ENCODE results near the gene GADD45B. TPM values are rescaled to one million over a fixed set of nuclear protein-coding genes. Genes with fewer than 3 reads are reported as not detected.

The GADD45B gene
- total and polyA plus RNA-seq, 10 of the 15 experiments (the other 5 are each of a cell fraction or from before 2014, with no cell fraction given): 2.4 to 180 (median 91.1) TPM

- no peak for TF ChIP-seq SMAD1 (IDR thresholded peaks at IDR 0.05; ENCODE audit: low read depth, partially characterized antibody)
- TF ChIP-seq RBBP5 (conservative IDR thresholded peaks at IDR 0.05): no peak
- peak; percentile 28 for TF ChIP-seq SP1 (IDR thresholded peaks at IDR 0.05; ENCODE audit: low read depth, low read length)
- TF ChIP-seq ATF7 (IDR thresholded peaks at IDR 0.05; ENCODE audit: low read depth): no peak
- TF ChIP-seq WRNIP1 (IDR thresholded peaks at IDR 0.05; ENCODE audit: borderline replicate concordance, low read depth, low read length): no peak
- no peak for TF ChIP-seq SREBF2 (IDR thresholded peaks at IDR 0.05; ENCODE audit: low read length)
- TF ChIP-seq SMC3 (IDR thresholded peaks at IDR 0.05; ENCODE audit: borderline replicate concordance, low read length): no peak
- TF ChIP-seq STAT3 (IDR thresholded peaks at IDR 0.05; ENCODE audit: low read depth, low read length): no peak
- TF ChIP-seq MYB (IDR thresholded peaks at IDR 0.05; ENCODE audit: borderline replicate concordance, low read depth, low read length): no peak
- TF ChIP-seq MEF2A (IDR thresholded peaks at IDR 0.05; ENCODE audit: insufficient read depth, low read depth, low read length): no peak
- TF ChIP-seq ZNF384 (IDR thresholded peaks at IDR 0.05; ENCODE audit: borderline replicate concordance, low read depth, low read length): no peak
- TF ChIP-seq IKZF1 (conservative IDR thresholded peaks at IDR 0.05): peak; percentile 91
- TF ChIP-seq, protein P1, sequence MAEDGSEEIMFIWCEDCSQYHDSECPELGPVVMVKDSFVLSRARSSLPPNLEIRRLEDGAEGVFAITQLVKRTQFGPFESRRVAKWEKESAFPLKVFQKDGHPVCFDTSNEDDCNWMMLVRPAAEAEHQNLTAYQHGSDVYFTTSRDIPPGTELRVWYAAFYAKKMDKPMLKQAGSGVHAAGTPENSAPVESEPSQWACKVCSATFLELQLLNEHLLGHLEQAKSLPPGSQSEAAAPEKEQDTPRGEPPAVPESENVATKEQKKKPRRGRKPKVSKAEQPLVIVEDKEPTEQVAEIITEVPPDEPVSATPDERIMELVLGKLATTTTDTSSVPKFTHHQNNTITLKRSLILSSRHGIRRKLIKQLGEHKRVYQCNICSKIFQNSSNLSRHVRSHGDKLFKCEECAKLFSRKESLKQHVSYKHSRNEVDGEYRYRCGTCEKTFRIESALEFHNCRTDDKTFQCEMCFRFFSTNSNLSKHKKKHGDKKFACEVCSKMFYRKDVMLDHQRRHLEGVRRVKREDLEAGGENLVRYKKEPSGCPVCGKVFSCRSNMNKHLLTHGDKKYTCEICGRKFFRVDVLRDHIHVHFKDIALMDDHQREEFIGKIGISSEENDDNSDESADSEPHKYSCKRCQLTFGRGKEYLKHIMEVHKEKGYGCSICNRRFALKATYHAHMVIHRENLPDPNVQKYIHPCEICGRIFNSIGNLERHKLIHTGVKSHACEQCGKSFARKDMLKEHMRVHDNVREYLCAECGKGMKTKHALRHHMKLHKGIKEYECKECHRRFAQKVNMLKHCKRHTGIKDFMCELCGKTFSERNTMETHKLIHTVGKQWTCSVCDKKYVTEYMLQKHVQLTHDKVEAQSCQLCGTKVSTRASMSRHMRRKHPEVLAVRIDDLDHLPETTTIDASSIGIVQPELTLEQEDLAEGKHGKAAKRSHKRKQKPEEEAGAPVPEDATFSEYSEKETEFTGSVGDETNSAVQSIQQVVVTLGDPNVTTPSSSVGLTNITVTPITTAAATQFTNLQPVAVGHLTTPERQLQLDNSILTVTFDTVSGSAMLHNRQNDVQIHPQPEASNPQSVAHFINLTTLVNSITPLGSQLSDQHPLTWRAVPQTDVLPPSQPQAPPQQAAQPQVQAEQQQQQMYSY (CRISPR knock-in tag; IDR thresholded peaks at IDR 0.05): no peak
- TF ChIP-seq TCF3 (IDR thresholded peaks at IDR 0.05; ENCODE audit: borderline replicate concordance, insufficient read depth, low read depth, low read length): no peak
- TF ChIP-seq HCFC1 (IDR thresholded peaks at IDR 0.05; ENCODE audit: low read length): peak; percentile 83
- no peak for TF ChIP-seq CEBPB (IDR thresholded peaks at IDR 0.05; ENCODE audit: borderline replicate concordance in 1 of 2, low read depth in 2 of 2, low read length in 2 of 2)
- TF ChIP-seq RAD51 (IDR thresholded peaks at IDR 0.05): no peak
Observed at GRCh38 chr19:2461751-2462634, 13.9 kb upstream of the GADD45B start (continued).
